H1 (cell line): ENCODE data around the gene TGM1. TPM values are rescaled to one million over a fixed set of nuclear protein-coding genes. Genes with fewer than 3 reads are reported as not detected.

Experiments
- CTCF ChIA-PET: fragments of 300-600 bp; sonication (Branson Sonifier 250); formaldehyde crosslinking; loops from one replicate; lab custom pipeline; 2021; ENCODE audit not compliant: partially characterized antibody; lab: Charles Lee
- POLR2A ChIA-PET: fragments of 300-600 bp; sonication (Branson Sonifier 250); formaldehyde crosslinking; loops from one replicate; lab custom pipeline; 2021; ENCODE audit warnings: inconsistent platforms; ENCODE audit not compliant: partially characterized antibody; lab: Charles Lee
- DNase-seq, 2 experiments: peaks; one replicate each; pipeline versions ENCODE4 v3.0.0 to v3.0.0-alpha.2; 2010 to 2022; ENCODE audit warnings: low spot score in 2 of 2, low read depth in 1 of 2, mixed read lengths in 1 of 2
- FAIRE-seq: peaks from 2 replicates; lab custom pipeline; 2011; peaks lifted over from hg19 to GRCh38; lab: Jason Lieb, UNC
- H2AFZ ChIP-seq: 2 replicates; pipeline ENCODE4 v1.8.1; 2012; ENCODE audit warnings: low read length, inconsistent platforms
- H2AK5ac ChIP-seq: 2 replicates; pipeline ENCODE4 v1.6.1; 2013; ENCODE audit warnings: low read depth, low read length
- H2BK120ac ChIP-seq: replicated peaks from 2 replicates; pipeline ENCODE3; 2013; ENCODE audit warnings: low read depth, low read length, inconsistent platforms
- H2BK12ac ChIP-seq: 2 replicates; pipeline ENCODE4 v1.6.1; 2013; ENCODE audit warnings: low read depth, low read length
- H2BK15ac ChIP-seq: 2 replicates; pipeline ENCODE4 v1.6.1; 2013; ENCODE audit warnings: low read length
- H2BK20ac ChIP-seq: 2 replicates; pipeline ENCODE4 v1.6.1; 2013; ENCODE audit warnings: low read length
- H2BK5ac ChIP-seq: 2 replicates; pipeline ENCODE4 v1.6.1; 2013; ENCODE audit warnings: low read depth, low read length
- H3K14ac ChIP-seq: 2 replicates; pipeline ENCODE4 v1.6.1; 2013; ENCODE audit warnings: inconsistent platforms; ENCODE audit not compliant: insufficient read length
- H3K18ac ChIP-seq: 2 replicates; pipeline ENCODE4 v1.6.1; 2013; ENCODE audit warnings: low read length; ENCODE audit errors: extremely low read depth
- H3K23ac ChIP-seq: 2 replicates; pipeline ENCODE4 v1.6.1; 2013; ENCODE audit warnings: inconsistent platforms; ENCODE audit not compliant: insufficient read length
- H3K23me2 ChIP-seq: 2 replicates; pipeline ENCODE4 v1.6.1; 2013; ENCODE audit warnings: low read depth, low read length
- H3K27ac ChIP-seq: 2 replicates; pipeline ENCODE4 v1.6.1; 2011; ENCODE audit warnings: low read depth, low read length, inconsistent platforms
- H3K27me3 ChIP-seq, 4 experiments: replicated peaks in 1 of 4; 1 replicate in 1 of 4; 2 replicates in 3 of 4; pipeline versions ENCODE4 v1.6.1 to v1.8.1; 2011 to 2013; ENCODE audit warnings: low read length in 3 of 4, mild to moderate bottlenecking in 3 of 4, inconsistent platforms in 2 of 4, mixed read lengths in 2 of 4, moderate library complexity in 1 of 4; ENCODE audit not compliant: control insufficient read depth in 3 of 4, insufficient read depth in 3 of 4; ENCODE audit errors: extremely low read depth in 1 of 4
- H3K36me3 ChIP-seq, 4 experiments: 2 replicates each; pipeline versions ENCODE4 v1.6.1 to v1.8.1; 2011 to 2013; ENCODE audit warnings: mild to moderate bottlenecking in 4 of 4, low read length in 3 of 4, moderate library complexity in 2 of 4, control low read depth in 1 of 4, inconsistent platforms in 1 of 4; ENCODE audit not compliant: insufficient read depth in 4 of 4, control insufficient read depth in 2 of 4
- H3K4ac ChIP-seq: replicated peaks from 2 replicates; pipeline ENCODE3; 2013; ENCODE audit warnings: low read length, low read depth, mixed read lengths, inconsistent platforms; ENCODE audit not compliant: insufficient read length
- H3K4me1 ChIP-seq, 4 experiments: replicated peaks in 1 of 4; 1 replicate in 1 of 4; 2 replicates in 3 of 4; pipeline versions ENCODE4 v1.6.1 to v1.8.1; 2011 to 2013; ENCODE audit warnings: low read length in 3 of 4, inconsistent platforms in 2 of 4, mixed read lengths in 1 of 4; ENCODE audit not compliant: insufficient read depth in 4 of 4, control insufficient read depth in 3 of 4
- H3K4me2 ChIP-seq, 2 experiments: 2 replicates each; pipeline versions ENCODE4 v1.6.1 to v1.8.1; 2011 to 2013; ENCODE audit warnings: low read depth in 2 of 2, low read length in 2 of 2, control low read depth in 1 of 2, inconsistent platforms in 1 of 2, mild to moderate bottlenecking in 1 of 2; ENCODE audit not compliant: insufficient read depth in 1 of 2
- H3K4me3 ChIP-seq, 4 experiments: fragments of 200-600, 300-600 bp in 1 of 4; sonication (generic), shearing (Covaris generic), sonication (Bioruptor Twin) in 1 of 4; 2 replicates each; pipeline versions ENCODE4 v1.5.1 to v1.8.1; 2011 to 2016; ENCODE audit warnings: low read length in 4 of 4, low read depth in 3 of 4, control low read depth in 2 of 4, inconsistent platforms in 2 of 4, mild to moderate bottlenecking in 2 of 4, mixed read lengths in 1 of 4, moderate library complexity in 1 of 4; ENCODE audit not compliant: insufficient read depth in 2 of 4; ENCODE audit errors: extremely low read depth in 1 of 4
- H3K56ac ChIP-seq: replicated peaks from 2 replicates; pipeline ENCODE3; 2013; ENCODE audit warnings: low read depth, mild to moderate bottlenecking, mixed read lengths, low read length, inconsistent platforms; ENCODE audit not compliant: insufficient read length
- H3K79me1 ChIP-seq: 2 replicates; pipeline ENCODE4 v1.6.1; 2013; ENCODE audit warnings: low read depth, low read length, control low read depth
- H3K79me2 ChIP-seq, 2 experiments: 2 replicates each; pipeline versions ENCODE4 v1.6.1 to v1.8.1; 2012 to 2013; ENCODE audit warnings: low read length in 2 of 2, mild to moderate bottlenecking in 2 of 2, inconsistent platforms in 1 of 2; ENCODE audit not compliant: insufficient read depth in 2 of 2, control insufficient read depth in 1 of 2
- H3K9ac ChIP-seq, 4 experiments: replicated peaks in 1 of 4; 1 replicate in 1 of 4; 2 replicates in 3 of 4; pipeline versions ENCODE4 v1.6.1 to v1.8.1; 2011 to 2013; ENCODE audit warnings: low read depth in 3 of 4, low read length in 3 of 4, control low read depth in 2 of 4, mild to moderate bottlenecking in 2 of 4, moderate library complexity in 2 of 4, inconsistent platforms in 1 of 4; ENCODE audit errors: extremely low read depth in 1 of 4
- H3K9me3 ChIP-seq, 2 experiments: 2 replicates each; pipeline versions ENCODE4 v1.6.1 to v1.8.1; 2012 to 2013; ENCODE audit warnings: mild to moderate bottlenecking in 2 of 2, moderate library complexity in 2 of 2, control low read depth in 1 of 2, inconsistent platforms in 1 of 2, low read depth in 1 of 2, low read length in 1 of 2, mixed read lengths in 1 of 2; ENCODE audit not compliant: insufficient read depth in 2 of 2
- H4K20me1 ChIP-seq, 2 experiments: replicated peaks in 1 of 2; 2 replicates each; pipeline versions ENCODE3 to v1.8.1; 2011 to 2013; ENCODE audit warnings: inconsistent platforms in 2 of 2, low read length in 2 of 2, mild to moderate bottlenecking in 1 of 2; ENCODE audit not compliant: insufficient read depth in 2 of 2, control insufficient read depth in 1 of 2
- H4K5ac ChIP-seq: 2 replicates; pipeline ENCODE4 v1.6.1; 2013; ENCODE audit warnings: low read length, low read depth, mixed read lengths, inconsistent platforms; ENCODE audit not compliant: insufficient read length
- H4K8ac ChIP-seq: 2 replicates; pipeline ENCODE4 v1.8.0; 2013; ENCODE audit warnings: mild to moderate bottlenecking, moderate library complexity, low read length, inconsistent platforms; ENCODE audit not compliant: insufficient read depth; ENCODE audit errors: extremely low read depth
- H4K91ac ChIP-seq: replicated peaks from 2 replicates; pipeline ENCODE3; 2013; ENCODE audit warnings: low read length, mixed read lengths, inconsistent platforms; ENCODE audit not compliant: insufficient read length
- BACH1 ChIP-seq: IDR thresholded peaks from 2 replicates; pipeline ENCODE4 v1.6.1; 2012; ENCODE audit warnings: low read length, improper control_type of control experiment
- BCL11A ChIP-seq, 2 experiments: IDR thresholded peaks; one replicate each; pipeline ENCODE4 v1.6.1; 2011; ENCODE audit warnings: low read depth in 2 of 2, low read length in 2 of 2, mild to moderate bottlenecking in 2 of 2
- CHD2 ChIP-seq: IDR thresholded peaks from 2 replicates; pipeline ENCODE4 v1.6.1; 2012; ENCODE audit warnings: low read length, improper control_type of control experiment
- CTCF ChIP-seq, 3 experiments: IDR thresholded peaks; 1 replicate in 2 of 3; 2 replicates in 1 of 3; pipeline versions ENCODE4 v1.5.1 to v1.6.1; 2011; ENCODE audit warnings: low read length in 3 of 3, mild to moderate bottlenecking in 3 of 3, inconsistent platforms in 2 of 3, low read depth in 1 of 3, moderate library complexity in 1 of 3; ENCODE audit not compliant: insufficient read depth in 1 of 3; ENCODE audit errors: control extremely low read depth in 1 of 3
- JUND ChIP-seq: IDR thresholded peaks from 2 replicates; pipeline ENCODE4 v1.6.1; 2011; ENCODE audit warnings: mild to moderate bottlenecking, improper control_type of control experiment, low read length
- KDM1A ChIP-seq: fragments of 200-600, 300-600 bp; sonication (generic); IDR thresholded peaks from 2 replicates; pipeline ENCODE4 v1.7.1; 2016; ENCODE audit warnings: mild to moderate bottlenecking, low read length, borderline replicate concordance
- RFX5 ChIP-seq: IDR thresholded peaks from 2 replicates; pipeline ENCODE4 v1.6.1; 2011; ENCODE audit warnings: low read depth, low read length, improper control_type of control experiment, borderline replicate concordance
- TCF12 ChIP-seq: IDR thresholded peaks from 2 replicates; pipeline ENCODE4 v1.6.1; 2011; ENCODE audit warnings: low read depth, mild to moderate bottlenecking, low read length
- TEAD4 ChIP-seq: IDR thresholded peaks from 2 replicates; pipeline ENCODE4 v1.6.1; 2012; ENCODE audit warnings: low read depth, low read length, inconsistent platforms, mixed read lengths
- WGBS, 2 experiments: shearing (Covaris generic) in 1 of 2; methylation state at CpG; one replicate each; pipeline versions ENCODE4 v1.1.6 to v1.1.7; 2013 to 2015; ENCODE audit warnings: low lambda C conversion rate in 2 of 2, mixed read lengths in 2 of 2, inconsistent platforms in 1 of 2, low coverage in 1 of 2, missing lambda C conversion rate in 1 of 2; ENCODE audit not compliant: insufficient replicate concordance in 2 of 2, insufficient coverage in 1 of 2, insufficient read length in 1 of 2; ENCODE audit errors: extremely low coverage in 1 of 2, missing lambda C conversion rate in 1 of 2; 5-methylcytosine and 5-hydroxymethylcytosine counted together
- polyA plus RNA-seq, 7 experiments: library from polyadenylated mRNA; depleted of rRNA in 3 of 7; stranded (reverse) in 5 of 7; unstranded in 2 of 7; fragments of >200 nt in 5 of 7; fragments of 200-250 nt in 2 of 7; gene quantifications; 1 replicate in 5 of 7; 2 replicates in 1 of 7; 4 replicates in 1 of 7; pipeline versions ENCODE4 v1.2.1 to v1.2.3, GENCODE V29; 2011 to 2013; ENCODE audit warnings: missing spikeins in 2 of 7, mixed read lengths in 2 of 7
- total RNA-seq: library from RNA; stranded (reverse); fragmentation: NEBNext Ultra II Directional; extraction: Animal tissue kit (Norgen Biotek cat#: 25700); gene quantifications from 2 replicates; pipeline ENCODE4 v1.2.1, GENCODE V29; 2021

Gene TGM1
- total and polyA plus RNA-seq, 2 of the 8 experiments (the other 6 are each of a cell fraction or from before 2014, with no cell fraction given): 1.8 to 2.2 TPM

- H3K4me3 ChIP-seq: no peak within 1 kb of the TSS
- TF ChIP-seq TCF12 (no peak), BCL11A (IDR thresholded peaks at IDR 0.05; ENCODE audit: low read depth in 2 of 2, low read length in 2 of 2) (no peak), JUND (no peak), CTCF (IDR thresholded peaks at IDR 0.05; ENCODE audit: control extremely low read depth in 1 of 3, insufficient read depth in 1 of 3, low read depth in 1 of 3, low read length in 3 of 3) (no peak), RFX5 (no peak), KDM1A (no peak), CHD2 (no peak), TEAD4 (no peak), BACH1 (no peak)
Observed at GRCh38 chr14:24310646-24311604, 47.9 kb upstream of the TGM1 start, which contains the start of gene LTB4R. Gene LTB4R, plus strand, starts transcription at chr14:24311502. Its CDS starts 4,150 bp downstream, at chr14:24315652.

More at GRCh38 chr14:24310646-24311604, 47.9 kb upstream of the TGM1 start, which contains the start of gene LTB4R:
- Histone ChIP-seq H3K18ac (no peak within 1 kb of the TSS), H3K9me3 (no peaks in the 10 kb centered on the region), H3K14ac (no peak within 1 kb of the TSS), H3K79me2 (no peaks in the 10 kb centered on the region), H3K56ac (no peak within 1 kb of the TSS), H2AK5ac (no peak within 1 kb of the TSS), H3K9ac (no peak within 1 kb of the TSS), H3K27me3 (peaks cover 0 to 4% (median 0%) of the 10 kb centered on the region in 4 experiments; a peak in 3 of 7 replicates), H3K4me1 (no peaks in the 10 kb centered on the region; a peak in 2 of 7 replicates), H4K20me1 (peaks cover 2 to 7% of the 10 kb centered on the region in 2 experiments), H4K8ac (no peak within 1 kb of the TSS), H2BK5ac (no peak within 1 kb of the TSS), H2BK20ac (no peak within 1 kb of the TSS), H2BK15ac (no peak within 1 kb of the TSS), H4K91ac (no peak within 1 kb of the TSS), H3K36me3 (peaks cover 7 to 10% (median 8%) of the 10 kb centered on the region in 4 experiments; a peak in 5 of 8 replicates), H2AFZ (no peak within 1 kb of the TSS), H4K5ac (no peak within 1 kb of the TSS), H3K23me2 (peaks cover 1% of the 10 kb centered on the region; the same call in 1 of the 2 replicates), H2BK120ac (no peak within 1 kb of the TSS), H3K23ac (no peak within 1 kb of the TSS), H2BK12ac (no peak within 1 kb of the TSS), H3K79me1 (no peaks in the 10 kb centered on the region), H3K4ac (no peak within 1 kb of the TSS), H3K27ac (no peak within 1 kb of the TSS), H3K4me2 (no peak within 1 kb of the TSS)
- DNase-seq: no peak
- POLR2A ChIA-PET: interaction anchor here (0.6 to 5.1 kb wide), 7 partner anchors 11 to 132 kb away, joined by 3 to 35 read pairs (median 4); partner anchors contain the start of genes DHRS1, NOP9 and TINF2
- no peak for FAIRE-seq
- CTCF ChIA-PET: interaction anchor here (0.6 to 15.8 kb wide), 8 partner anchors 8 to 160 kb away, joined by 3 to 173 read pairs (median 8); partner anchors contain the start of genes ADCY4, DHRS1, NOP9 and RABGGTA
- WGBS, 2 experiments: 95% methylated on average over 70 of the region's 99 CpGs; no CpG with 5 or more reads in 1 of the 2 experiments
